CD4-positive, alpha-beta T cell treated with Interleukin-4 for 1 hour (primary cell): ENCODE data around the gene ARHGAP12.

Experiments
- DNase-seq, 2 donors: peaks; one replicate each; pipeline ENCODE4 v3.0.0-alpha.2; 2020 to 2022

The ARHGAP12 gene

GRCh38 chr10:31762316-31762715 is 166.3 kb downstream of the ARHGAP12 start:
- no peak for DNase-seq

DNA sequence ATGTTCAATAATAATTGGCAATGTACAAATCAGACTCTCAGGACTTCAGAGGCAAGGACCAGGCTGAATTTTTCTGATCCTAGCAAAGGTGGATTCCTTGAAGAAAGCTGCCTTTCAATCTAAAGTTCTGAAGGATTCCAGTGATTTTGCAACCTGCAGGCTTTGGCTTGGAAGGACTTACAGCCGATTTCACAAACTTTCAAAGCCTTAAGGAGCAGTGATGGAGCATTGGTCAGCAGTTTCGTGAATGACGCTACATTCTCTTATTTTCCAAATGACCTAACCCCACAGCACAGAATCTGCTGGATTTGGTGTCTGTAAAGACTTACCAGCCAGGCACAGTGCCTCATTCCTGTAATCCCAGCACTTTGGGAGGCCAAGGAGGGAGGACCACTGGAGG is 167.5 kb downstream of the ARHGAP12 start:
- no peak for DNase-seq

DNA sequence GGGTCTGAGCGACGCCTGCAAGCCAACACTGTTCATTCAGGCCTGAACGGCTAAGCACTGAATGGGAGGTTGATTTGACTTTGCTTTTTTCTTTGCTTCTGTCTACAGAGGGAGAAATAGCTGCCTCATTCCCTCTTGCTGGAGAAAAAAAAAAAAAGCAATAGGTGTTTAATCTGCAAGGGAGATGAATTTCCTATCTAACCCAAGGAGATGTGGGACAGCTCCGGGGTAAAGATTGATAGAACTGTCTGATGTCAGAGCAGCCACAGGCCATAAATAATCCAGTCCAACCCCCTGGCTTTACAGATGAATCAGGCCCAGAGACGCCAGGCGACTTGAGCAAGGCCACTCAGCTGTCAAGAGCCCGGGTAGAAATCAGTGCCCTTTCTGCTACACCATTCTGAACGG is 168.0 kb downstream of the ARHGAP12 start:
- DNase-seq = no peak

DNA sequence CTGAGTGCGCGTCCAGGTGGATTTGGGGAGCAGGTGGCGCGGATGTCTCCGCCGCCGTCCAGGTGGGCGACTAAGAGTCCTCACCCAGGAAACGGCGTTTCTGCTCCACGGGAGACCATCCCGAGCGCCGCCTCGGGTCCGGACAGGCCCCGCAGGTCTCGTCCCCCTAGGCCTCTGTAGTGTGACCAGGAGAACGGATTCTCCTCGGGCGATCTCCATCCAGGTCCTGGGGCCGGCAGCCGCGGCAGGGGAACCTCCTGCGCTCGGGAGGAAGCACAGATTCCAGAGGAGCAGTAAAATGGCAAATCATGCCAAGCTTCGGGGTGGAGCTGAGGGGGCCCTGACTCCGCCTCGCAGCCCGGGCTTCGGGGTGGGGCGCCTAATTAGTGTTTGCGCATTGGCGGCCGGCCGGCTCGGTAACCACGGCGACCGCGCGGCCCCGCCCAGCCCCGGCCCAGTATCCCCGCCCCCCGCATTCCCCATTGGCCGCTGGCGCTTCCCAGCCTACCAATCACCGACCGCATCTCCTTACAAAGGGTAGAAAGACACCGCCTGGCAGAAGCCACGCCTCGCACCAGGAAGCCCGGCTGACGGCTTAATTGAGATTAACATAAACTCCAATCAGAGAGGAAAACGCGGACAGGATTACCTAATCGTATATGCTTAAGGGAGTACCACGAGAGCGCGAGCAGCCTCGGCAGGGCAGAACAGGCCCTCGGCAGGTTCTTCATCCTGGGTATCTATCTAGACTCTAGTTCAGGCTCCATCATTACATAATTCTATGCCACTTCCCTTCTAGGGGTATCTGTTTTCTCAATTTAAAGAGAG is 168.6 kb downstream of the ARHGAP12 start:
- peak; percentile 98 for DNase-seq

DNA sequence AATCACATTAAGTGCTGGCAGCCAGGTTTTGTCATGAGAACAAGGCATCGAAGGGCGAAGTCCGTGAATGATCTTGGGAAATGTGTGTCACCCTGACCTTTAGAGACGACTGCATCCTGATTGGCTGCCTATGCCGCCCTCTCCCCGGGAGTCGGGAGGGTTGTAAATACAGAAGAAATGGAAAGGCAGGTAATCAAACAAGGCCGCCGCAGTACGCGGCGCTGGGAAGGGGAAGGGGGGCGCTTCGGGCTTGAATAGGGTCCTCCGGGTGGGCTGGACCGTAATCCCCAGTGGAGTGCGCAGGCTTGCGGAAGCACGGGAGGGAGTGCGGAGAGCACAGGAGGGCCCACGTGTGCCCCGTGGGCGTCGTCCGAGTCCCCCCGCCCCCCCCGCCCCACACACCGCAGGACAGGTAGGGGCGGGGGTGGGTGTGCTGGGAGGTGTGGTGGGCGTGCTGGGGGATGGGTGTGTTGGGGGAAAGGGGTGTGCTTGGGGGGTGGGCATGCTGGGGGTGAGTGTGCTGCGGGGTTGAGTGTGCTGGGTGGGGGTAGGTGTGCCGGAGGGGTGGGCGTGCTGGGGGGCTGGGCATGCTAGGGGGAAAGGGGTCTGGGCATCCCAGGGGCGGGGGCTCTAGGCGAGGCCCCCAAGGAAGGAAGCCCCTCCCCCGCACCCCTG is 169.4 kb downstream of the ARHGAP12 start:
- DNase-seq = peak; percentile 44

DNA sequence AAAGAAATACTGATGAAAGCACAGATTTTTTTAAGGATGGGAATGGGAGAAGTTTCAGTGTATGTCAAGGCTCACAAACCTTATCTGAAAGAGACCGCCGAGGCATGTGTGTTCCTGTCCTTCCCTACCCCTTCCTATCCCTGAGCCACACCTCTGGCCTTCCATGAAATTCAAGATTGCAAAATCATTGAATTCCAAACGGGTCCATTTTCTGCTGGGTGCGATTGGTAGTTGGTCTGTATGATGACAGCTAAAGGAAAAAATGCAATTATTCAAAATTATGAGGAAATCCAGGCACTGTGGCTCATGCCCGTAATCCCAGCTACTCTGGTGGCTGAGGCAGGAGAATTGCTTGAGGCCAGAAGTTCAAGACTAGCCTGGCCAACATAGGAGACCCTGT is 170.1 kb downstream of the ARHGAP12 start:
- no peak for DNase-seq

- DNase-seq = no peak
Observed at GRCh38 chr10:31757831-31758230, 170.8 kb downstream of the ARHGAP12 start.

DNA sequence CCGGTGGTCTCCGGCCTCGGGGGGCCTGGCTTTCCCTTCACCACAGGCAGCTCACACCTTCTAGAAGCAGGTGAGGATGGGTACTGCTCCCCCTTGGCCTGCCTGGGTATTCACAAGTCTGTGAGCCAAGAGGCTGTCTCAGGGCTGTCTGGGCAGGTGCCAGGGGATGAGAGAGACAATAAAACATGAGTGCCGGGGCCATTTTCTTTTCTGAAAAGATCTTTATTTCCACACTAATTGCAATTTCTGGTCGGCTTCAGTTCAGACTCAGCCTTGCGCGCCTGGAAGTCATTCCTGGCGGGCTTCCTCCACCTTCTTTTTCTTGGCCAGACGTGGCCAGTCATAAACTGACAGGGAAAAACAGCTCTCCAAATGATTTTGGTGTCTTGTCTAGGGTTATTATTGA is 171.2 kb downstream of the ARHGAP12 start:
- no peak for DNase-seq

- no peak for DNase-seq
Observed at GRCh38 chr10:31756729-31757110, 171.9 kb downstream of the ARHGAP12 start.

GRCh38 chr10:31756101-31756728 is 172.4 kb downstream of the ARHGAP12 start:
- no peak for DNase-seq
